Dedifferentiated amniotic fluid mesenchymal stem cell (primary cell): ENCODE data around the gene EEF2K.

Experiments used
- DNase-seq: peaks from one replicate; pipeline ENCODE4 v3.0.0-alpha.2; 2016; ENCODE audit errors: extremely low spot score

The EEF2K gene

DNA sequence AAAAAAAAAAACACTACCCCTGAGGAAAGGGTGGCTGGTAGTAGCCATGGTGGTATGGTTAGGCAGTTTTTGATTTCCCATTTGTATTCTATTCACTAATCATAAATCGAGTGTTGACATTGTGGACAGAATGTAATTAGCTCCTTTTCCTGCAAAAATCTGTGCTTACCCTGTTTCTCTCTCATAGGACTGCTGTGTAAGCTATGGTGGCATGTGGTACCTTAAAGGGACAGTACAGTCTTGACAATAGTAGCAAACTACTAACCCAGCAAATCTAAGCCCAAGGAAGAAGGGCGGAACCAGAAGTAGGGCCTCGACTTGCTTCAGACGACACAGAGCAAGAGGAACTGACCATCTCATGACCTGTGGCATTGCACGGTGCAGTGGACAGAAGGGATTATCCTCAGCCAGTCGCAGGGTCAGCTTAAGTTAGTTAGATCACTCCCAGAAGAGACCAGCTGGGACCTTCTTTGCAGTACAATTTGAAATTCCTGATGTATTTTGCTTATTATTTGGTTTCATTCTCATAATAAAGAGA lies 127.4 kb downstream of the EEF2K start:
- DNase-seq, result no peak

GRCh38 chr16:22335668-22336246 lies 129.7 kb downstream of the EEF2K start:
- DNase-seq, result no peak

DNA sequence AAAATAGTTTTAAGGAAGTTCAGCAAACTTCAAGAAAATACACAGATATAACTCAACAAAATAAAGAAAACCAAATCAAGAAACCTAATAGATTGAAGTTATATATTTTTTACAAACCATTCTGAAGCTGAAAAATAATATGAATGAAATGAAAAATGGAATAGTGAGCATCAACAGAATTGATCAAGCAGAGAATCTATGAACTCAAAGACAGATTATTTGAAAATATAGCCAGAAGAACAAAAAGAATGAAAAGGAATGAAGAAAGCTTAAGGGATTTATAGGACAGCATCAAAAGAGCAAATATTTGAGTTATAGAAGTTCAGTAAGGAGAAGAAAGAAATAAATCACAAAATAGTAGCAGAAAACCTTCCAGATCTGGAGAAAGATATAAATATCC lies 130.5 kb downstream of the EEF2K start:
- no peak for DNase-seq

DNA sequence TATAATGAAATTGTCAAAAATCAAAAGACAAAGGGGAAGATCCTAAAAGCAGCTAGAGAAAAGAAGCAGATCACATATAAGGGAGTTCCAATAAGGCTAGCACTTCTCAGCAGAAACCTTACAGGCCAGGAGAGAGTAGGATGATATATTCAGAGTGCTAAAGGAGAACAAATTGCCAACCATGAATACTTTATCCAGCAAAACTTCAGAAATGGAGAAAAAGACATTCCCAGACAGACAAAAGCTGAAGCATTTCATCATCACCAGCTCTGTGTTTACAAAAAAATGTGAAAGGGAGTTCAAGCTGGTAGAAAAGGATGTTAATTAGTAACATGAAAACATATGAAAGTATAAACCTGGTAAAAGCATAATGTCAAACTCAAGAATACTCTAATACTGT lies 131.0 kb downstream of the EEF2K start:
- DNase-seq, result no peak

DNA sequence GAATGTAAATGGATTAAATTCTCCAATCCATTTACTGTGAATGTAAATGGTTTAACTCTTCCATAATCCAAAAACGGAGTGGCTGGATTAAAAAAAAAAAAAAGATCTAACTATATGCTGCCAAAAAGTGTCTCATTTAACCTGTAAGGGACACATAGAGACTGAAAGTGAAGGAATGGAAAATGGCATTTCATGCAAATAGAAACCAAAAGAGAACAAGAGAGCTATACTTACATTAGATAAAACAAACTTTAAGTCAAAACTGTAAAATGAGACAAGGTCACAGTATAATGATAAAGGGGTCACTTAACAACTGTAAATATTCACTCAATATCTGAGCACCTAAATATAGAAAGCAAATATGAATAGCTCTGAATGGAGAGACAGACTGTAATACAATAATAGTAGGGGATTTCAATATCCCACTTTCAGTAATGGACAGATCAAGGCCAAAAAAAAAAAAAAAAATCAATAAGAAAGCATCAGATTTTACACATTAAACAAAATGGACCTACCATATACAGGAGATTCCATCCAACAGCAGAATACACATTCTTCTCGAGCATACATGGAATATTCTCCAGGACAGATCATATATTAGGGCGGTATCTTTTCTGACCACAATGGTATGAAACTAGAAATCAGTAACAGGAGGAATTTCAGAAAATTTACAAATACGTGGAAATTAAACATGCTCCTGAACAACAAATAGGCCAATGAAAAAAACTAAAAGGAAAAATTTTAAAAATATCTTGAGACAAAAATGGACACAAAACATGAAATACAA lies 132.0 kb downstream of the EEF2K start:
- DNase-seq, result no peak
